ENCODE measurements around the gene COL6A2. TPM values are rescaled to one million over a fixed set of nuclear protein-coding genes. Genes with fewer than 3 reads are reported as not detected.

The COL6A2 gene
- total RNA-seq, 1 experiment from 2014 or later: 129 TPM

DNA sequence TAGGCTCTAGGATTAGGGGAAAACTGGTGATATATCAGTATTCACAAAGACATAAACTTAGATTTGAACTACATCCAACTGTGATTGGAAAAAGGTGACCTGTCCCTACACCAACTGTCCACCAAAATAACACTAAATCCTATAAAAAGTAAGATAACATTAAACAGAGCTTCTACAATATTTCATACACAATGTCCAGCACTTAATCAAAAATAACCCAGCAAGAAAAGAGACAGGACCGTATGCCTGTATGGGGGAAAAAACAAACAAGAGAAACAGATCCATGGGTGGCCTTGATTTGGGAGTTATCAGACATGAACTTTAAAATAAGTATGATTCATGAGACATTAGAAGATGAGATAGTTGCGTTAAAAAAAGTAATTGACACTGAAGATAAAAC is 9.7 kb upstream of the COL6A2 start:
- Mint-ChIP-seq H3K27me3 (ENCODE audit: low read depth) (peaks cover 4% of the 10 kb centered on the region), H3K27ac (no peak overlapping the region), H3K36me3 (ENCODE audit: insufficient read depth in 1 of 3, low read depth in 3 of 3) (peaks cover 14 to 20% (median 18%) of the 10 kb centered on the region in 3 experiments), H3K4me3 (no peak overlapping the region), H3K4me1 (peaks cover 0 to 2% of the 10 kb centered on the region in 2 experiments; a peak in 1 of 4 replicates), H3K9me3 (peaks cover 47 to 56% of the 10 kb centered on the region in 2 experiments)
- Histone ChIP-seq H3T11ph (ENCODE audit: low read length) (no peak overlapping the region), H3K23me2 (ENCODE audit: insufficient read length, low read depth, low read length, poor library complexity, severe bottlenecking) (no peaks in the 10 kb centered on the region), H3K14ac (ENCODE audit: insufficient read depth, low read length) (no peak overlapping the region), H2BK12ac (ENCODE audit: insufficient read length, low read depth, low read length) (no peak overlapping the region), H3K56ac (ENCODE audit: insufficient read length, low read depth, low read length) (no peak overlapping the region), H3K4me1 (ENCODE audit: insufficient read depth, low read length) (no peaks in the 10 kb centered on the region), H4K8ac (replicated peaks; ENCODE audit: insufficient read length, low read depth, low read length) (no peak overlapping the region), H2BK20ac (ENCODE audit: low read depth, low read length, poor library complexity, severe bottlenecking) (no peak overlapping the region), H3K27me3 (ENCODE audit: insufficient read depth, low read length) (no peaks in the 10 kb centered on the region), H3K9ac (ENCODE audit: extremely low read depth, insufficient read length, low read length) (no peak overlapping the region), H4K91ac (ENCODE audit: insufficient read length, low read depth, low read length) (no peak overlapping the region), H2AFZ (ENCODE audit: low read length) (no peak overlapping the region), H3K4me2 (ENCODE audit: insufficient read depth, insufficient read length, low read length) (no peak overlapping the region), H3K9me3 (ENCODE audit: control insufficient read depth, low read depth, low read length) (peaks cover 11% of the 10 kb centered on the region), H3K27ac (ENCODE audit: insufficient read length, low read depth, low read length) (no peak overlapping the region), H2BK5ac (ENCODE audit: insufficient read length, low read length) (no peak overlapping the region), H3K79me1 (ENCODE audit: insufficient read depth, low read depth, low read length, poor library complexity, severe bottlenecking) (no peaks in the 10 kb centered on the region), H3K18ac (ENCODE audit: insufficient read length, low read depth, low read length) (no peak overlapping the region), H2AK5ac (ENCODE audit: insufficient read length, low read length) (no peak overlapping the region), H4K20me1 (ENCODE audit: control insufficient read depth, insufficient read depth, insufficient read length) (no peaks in the 10 kb centered on the region), H2BK15ac (ENCODE audit: low read depth, low read length) (no peak overlapping the region), H3K23ac (ENCODE audit: insufficient read length, low read depth, low read length) (no peak overlapping the region), H4K5ac (ENCODE audit: insufficient read length, low read depth, low read length) (no peak overlapping the region), H2BK120ac (ENCODE audit: low read depth, low read length, poor library complexity, severe bottlenecking) (no peak overlapping the region), H3K4ac (ENCODE audit: low read depth, low read length) (no peak overlapping the region), H3K79me2 (ENCODE audit: insufficient read depth, low read length) (no peaks in the 10 kb centered on the region)
- DNase-seq: no peak
- TF ChIP-seq, protein P1, sequence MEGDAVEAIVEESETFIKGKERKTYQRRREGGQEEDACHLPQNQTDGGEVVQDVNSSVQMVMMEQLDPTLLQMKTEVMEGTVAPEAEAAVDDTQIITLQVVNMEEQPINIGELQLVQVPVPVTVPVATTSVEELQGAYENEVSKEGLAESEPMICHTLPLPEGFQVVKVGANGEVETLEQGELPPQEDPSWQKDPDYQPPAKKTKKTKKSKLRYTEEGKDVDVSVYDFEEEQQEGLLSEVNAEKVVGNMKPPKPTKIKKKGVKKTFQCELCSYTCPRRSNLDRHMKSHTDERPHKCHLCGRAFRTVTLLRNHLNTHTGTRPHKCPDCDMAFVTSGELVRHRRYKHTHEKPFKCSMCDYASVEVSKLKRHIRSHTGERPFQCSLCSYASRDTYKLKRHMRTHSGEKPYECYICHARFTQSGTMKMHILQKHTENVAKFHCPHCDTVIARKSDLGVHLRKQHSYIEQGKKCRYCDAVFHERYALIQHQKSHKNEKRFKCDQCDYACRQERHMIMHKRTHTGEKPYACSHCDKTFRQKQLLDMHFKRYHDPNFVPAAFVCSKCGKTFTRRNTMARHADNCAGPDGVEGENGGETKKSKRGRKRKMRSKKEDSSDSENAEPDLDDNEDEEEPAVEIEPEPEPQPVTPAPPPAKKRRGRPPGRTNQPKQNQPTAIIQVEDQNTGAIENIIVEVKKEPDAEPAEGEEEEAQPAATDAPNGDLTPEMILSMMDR (conservative IDR thresholded peaks at IDR 0.05): no peak
- WGBS (ENCODE audit: extremely low coverage, insufficient read length, low lambda C conversion rate): no CpG with 5 or more reads among the region's 2 CpGs

Data from H9 (cell line).